Mucosa of descending colon (tissue), 3 donors: ENCODE measurements around the gene NDRG2. TPM values are rescaled to one million over a fixed set of nuclear protein-coding genes. Genes with fewer than 3 reads are reported as not detected.

ENCODE experiments used
- ATAC-seq: fragments of 200-7000 bp; cut with Tn5 transposase; one replicate; pipeline ENCODE4 v1.9.1; 2020; ENCODE audit warnings: mild to moderate bottlenecking, moderate library complexity
- DNase-seq, 3 donors: peaks; one replicate each; pipeline ENCODE4 v3.0.0-alpha.2; 2020
- H3K36me3 ChIP-seq: fragments of 200-600 bp; one replicate; pipeline ENCODE4 v1.8.0; 2021; ENCODE audit warnings: low read depth, mild to moderate bottlenecking
- H3K4me1 ChIP-seq: fragments of 200-600 bp; one replicate; pipeline ENCODE4 v1.8.0; 2021; ENCODE audit warnings: low read depth, mild to moderate bottlenecking
- H3K4me3 ChIP-seq: fragments of 200-600 bp; one replicate; pipeline ENCODE4 v1.8.0; 2021; ENCODE audit warnings: mild to moderate bottlenecking
- H3K9me3 ChIP-seq: fragments of 200-600 bp; one replicate; pipeline ENCODE4 v1.8.0; 2021; ENCODE audit warnings: mild to moderate bottlenecking
- CTCF ChIP-seq: fragments of 200-600 bp; IDR thresholded peaks from one replicate; pipeline ENCODE4 v1.8.0; 2022; ENCODE audit warnings: antibody characterized with exemption, mild to moderate bottlenecking
- intact Hi-C, 2 donors: fragments of 100-400 bp; cut with DNase I in 1 of 2; cut with micrococcal nuclease in 1 of 2; formaldehyde crosslinking; loops; one replicate each; pipeline versions ENCODE4 v1.11.0 to v1.11.1; 2022; cut with DNase I, micrococcal nuclease
- total RNA-seq, 3 donors: library from RNA; stranded (reverse); fragmentation: NEBNext Ultra II Directional in 2 of 3; extraction: Animal tissue kit (Norgen Biotek cat#: 25700) in 2 of 3; gene quantifications; one replicate each; pipeline versions ENCODE4 v1.2.1 to v1.2.4, GENCODE V29; 2021 to 2023
- donor health status: DM: no; HTN: no; CAD: no; lungs with moderate emphysema.
- donor health status: DM: no; HTN: no; CAD: no.
- donor health status: DM: no; HTN: yes; CAD: no.

Gene NDRG2
- total RNA-seq, 3 donors from 2014 or later: 156 to 212 (median 188) TPM

- no peaks in the 10 kb centered on the region for H3K9me3 ChIP-seq
- TF ChIP-seq CTCF: no peak
- no peaks in the 10 kb centered on the region for H3K36me3 ChIP-seq
- H3K4me1 ChIP-seq: peaks cover 10% of the 10 kb centered on the region
- DNase-seq (no peak), ATAC-seq (no peak)
- intact Hi-C loops: no loop called here
- no peak overlapping the region for H3K4me3 ChIP-seq
These were observed 23.8 kb upstream of the NDRG2 start for GRCh38 chr14:21048638-21049037.

- intact Hi-C loops: no loop called here
- ATAC-seq: no peak
- Histone ChIP-seq H3K4me1 (peaks cover 15% of the 10 kb centered on the region), H3K36me3 (no peaks in the 10 kb centered on the region), H3K4me3 (no peak overlapping the region), H3K9me3 (no peaks in the 10 kb centered on the region)
- DNase-seq: no peak
- no peak for TF ChIP-seq CTCF
These were observed 22.5 kb upstream of the NDRG2 start for GRCh38 chr14:21047378-21047781.

GRCh38 chr14:21043974-21044618 is 19.2 kb upstream of the NDRG2 start:
- Histone ChIP-seq H3K9me3 (no peaks in the 10 kb centered on the region), H3K36me3 (no peaks in the 10 kb centered on the region), H3K4me3 (no peak overlapping the region), H3K4me1 (peaks cover 24% of the 10 kb centered on the region)
- ATAC-seq (peak; percentile 72), DNase-seq (peak in 2 of 3 donors; percentile 50 to 51)
- TF ChIP-seq CTCF: no peak
- intact Hi-C loops: no loop called here

- ATAC-seq (no peak), DNase-seq (no peak)
- H3K4me3 ChIP-seq: no peak overlapping the region
- no peaks in the 10 kb centered on the region for H3K36me3 ChIP-seq
- intact Hi-C loops: no loop called here
- no peaks in the 10 kb centered on the region for H3K9me3 ChIP-seq
- H3K4me1 ChIP-seq: peaks cover 29% of the 10 kb centered on the region
- no peak for TF ChIP-seq CTCF
These were observed 18.6 kb upstream of the NDRG2 start for GRCh38 chr14:21043387-21043973.

GRCh38 chr14:21042918-21043317 is 18.1 kb upstream of the NDRG2 start:
- Histone ChIP-seq H3K4me1 (peaks cover 35% of the 10 kb centered on the region), H3K36me3 (no peaks in the 10 kb centered on the region), H3K9me3 (no peaks in the 10 kb centered on the region), H3K4me3 (no peak overlapping the region)
- no peak for TF ChIP-seq CTCF
- DNase-seq: no peak
- ATAC-seq: no peak
- intact Hi-C loops: no loop called here
